ENCODE results near the gene MRPS18C. TPM values are rescaled to one million over a fixed set of nuclear protein-coding genes. Genes with fewer than 3 reads are reported as not detected.
"Not testable (repeated sequence)": the region's sequence is repeated elsewhere in the genome, so short reads cannot be mapped to it uniquely, and the experiment has no call there.

MRPS18C gene
- total RNA-seq, 1 experiment from 2014 or later, result 37.8 TPM

DNA sequence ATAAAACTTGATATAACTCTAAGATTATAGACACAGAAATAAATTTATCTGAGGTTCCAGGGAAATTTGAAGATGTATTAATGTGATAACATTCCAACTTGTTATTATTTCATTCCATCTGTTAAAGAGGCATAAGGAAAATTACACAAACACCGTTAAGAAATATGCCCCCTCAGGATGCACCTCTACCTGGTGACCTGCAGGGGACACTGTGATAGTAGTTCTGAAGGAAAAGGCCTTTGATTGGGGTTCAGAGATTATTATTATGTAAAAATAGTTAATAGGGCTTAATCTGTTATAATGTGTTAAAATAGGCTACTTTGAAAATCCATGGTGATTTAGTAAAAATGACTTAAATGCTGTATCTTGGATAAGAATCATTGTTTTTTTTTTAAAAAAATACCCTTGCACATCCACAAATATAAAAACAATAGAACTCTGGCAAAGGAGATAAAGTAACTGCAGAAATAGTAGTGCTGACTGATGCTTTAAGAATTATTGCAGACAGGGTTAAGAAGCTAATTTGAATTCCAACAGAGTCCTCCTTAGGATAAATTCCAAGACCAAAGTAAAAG lies 35.1 kb downstream of the MRPS18C start:
- no peak overlapping the region for H2AFZ ChIP-seq
- no peak for TF ChIP-seq EZH2 (IDR thresholded peaks at IDR 0.05; ENCODE audit: low read depth)
- TF ChIP-seq, protein P1, sequence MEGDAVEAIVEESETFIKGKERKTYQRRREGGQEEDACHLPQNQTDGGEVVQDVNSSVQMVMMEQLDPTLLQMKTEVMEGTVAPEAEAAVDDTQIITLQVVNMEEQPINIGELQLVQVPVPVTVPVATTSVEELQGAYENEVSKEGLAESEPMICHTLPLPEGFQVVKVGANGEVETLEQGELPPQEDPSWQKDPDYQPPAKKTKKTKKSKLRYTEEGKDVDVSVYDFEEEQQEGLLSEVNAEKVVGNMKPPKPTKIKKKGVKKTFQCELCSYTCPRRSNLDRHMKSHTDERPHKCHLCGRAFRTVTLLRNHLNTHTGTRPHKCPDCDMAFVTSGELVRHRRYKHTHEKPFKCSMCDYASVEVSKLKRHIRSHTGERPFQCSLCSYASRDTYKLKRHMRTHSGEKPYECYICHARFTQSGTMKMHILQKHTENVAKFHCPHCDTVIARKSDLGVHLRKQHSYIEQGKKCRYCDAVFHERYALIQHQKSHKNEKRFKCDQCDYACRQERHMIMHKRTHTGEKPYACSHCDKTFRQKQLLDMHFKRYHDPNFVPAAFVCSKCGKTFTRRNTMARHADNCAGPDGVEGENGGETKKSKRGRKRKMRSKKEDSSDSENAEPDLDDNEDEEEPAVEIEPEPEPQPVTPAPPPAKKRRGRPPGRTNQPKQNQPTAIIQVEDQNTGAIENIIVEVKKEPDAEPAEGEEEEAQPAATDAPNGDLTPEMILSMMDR (conservative IDR thresholded peaks at IDR 0.05), result peak; percentile 82
- H3K4me1 ChIP-seq (replicated peaks; ENCODE audit: insufficient read depth), result no peaks in the 10 kb centered on the region
- no peak overlapping the region for H3K4me2 ChIP-seq
- no peaks in the 10 kb centered on the region for H4K20me1 ChIP-seq (ENCODE audit: insufficient read depth)
- H3K79me2 ChIP-seq (ENCODE audit: low read depth), result no peaks in the 10 kb centered on the region
- H3K4me3 ChIP-seq, result no peak overlapping the region
- no peaks in the 10 kb centered on the region for H3K36me3 ChIP-seq (ENCODE audit: low read depth)
- H3F3A ChIP-seq (ENCODE audit: insufficient read depth, low read depth), result no peaks in the 10 kb centered on the region
- H3K27ac ChIP-seq, result no peak overlapping the region
- DNase-seq, result no peak
- no peaks in the 10 kb centered on the region for H3K9me3 ChIP-seq (ENCODE audit: insufficient read depth, low read depth)
- CTCF ChIA-PET, result no interaction called here
- no TSS peak for BruUV-seq (replicated peaks)
- H3K9me2 ChIP-seq (ENCODE audit: insufficient read depth), result no peaks in the 10 kb centered on the region
- intact Hi-C loops (cut with micrococcal nuclease; ENCODE audit: unreplicated experiment), result loop anchor here (1.0 to 10.0 kb wide), 2 partner anchors 149 to 1014 kb away; no protein-coding TSS in a partner anchor
- POLR2A ChIA-PET (ENCODE audit: unreplicated experiment), result interaction anchor here (0.6 kb wide), 1 partner anchor 29 kb away, joined by 9 read pairs; no protein-coding TSS in a partner anchor
- H3K27me3 ChIP-seq (ENCODE audit: insufficient read depth, low read depth), result no peaks in the 10 kb centered on the region

DNA sequence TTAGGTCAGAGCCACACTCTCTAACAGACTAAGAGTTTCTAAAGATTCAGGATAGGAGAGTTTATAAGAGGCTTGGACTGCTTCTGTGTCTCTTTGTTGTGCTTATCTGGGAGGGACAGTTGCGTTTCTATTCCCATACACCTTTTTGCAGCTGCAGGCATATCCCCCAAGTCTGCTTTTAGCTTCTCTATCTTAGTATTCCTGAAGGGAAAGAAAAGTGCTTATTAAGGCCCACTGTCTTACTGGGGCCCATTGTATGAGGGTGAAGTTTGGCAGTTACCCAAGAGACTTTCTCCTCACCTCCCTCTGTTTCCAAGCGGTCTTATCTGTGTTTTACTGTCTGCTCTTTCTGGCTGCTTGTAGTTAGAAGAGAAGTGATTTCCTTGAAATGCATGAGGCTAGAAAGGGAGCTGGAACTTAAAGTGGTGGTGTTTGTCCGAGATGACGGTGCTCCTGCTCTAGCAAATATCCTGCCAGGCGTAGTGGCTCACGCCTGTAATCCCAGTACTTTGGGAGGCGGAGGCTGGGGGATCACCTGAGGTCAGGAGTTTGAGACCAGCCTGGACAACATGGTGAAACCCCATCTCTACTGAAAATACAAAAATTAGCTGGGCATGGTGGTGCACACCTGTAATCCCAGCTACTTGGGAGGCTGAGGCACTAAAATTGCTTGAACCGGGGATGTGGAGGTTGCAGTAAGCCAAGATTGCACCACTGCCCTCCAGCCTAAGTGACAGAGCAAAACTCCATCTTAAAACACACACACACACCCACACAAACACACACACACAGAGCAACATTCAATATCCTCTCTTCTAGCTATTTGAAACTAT lies 40.4 kb downstream of the MRPS18C start:
- intact Hi-C loops (cut with micrococcal nuclease; ENCODE audit: unreplicated experiment), result loop anchor here (10.0 kb wide), 1 partner anchor 1008 kb away; no protein-coding TSS in a partner anchor
- H3K4me2 ChIP-seq; BruUV-seq (replicated peaks); H3K79me2 ChIP-seq (ENCODE audit: low read depth); H3F3A ChIP-seq (ENCODE audit: insufficient read depth, low read depth); H3K9me3 ChIP-seq (ENCODE audit: insufficient read depth, low read depth); H3K27ac ChIP-seq; H2AFZ ChIP-seq; H3K27me3 ChIP-seq (ENCODE audit: insufficient read depth, low read depth); H3K9me2 ChIP-seq (ENCODE audit: insufficient read depth); H3K4me1 ChIP-seq (replicated peaks; ENCODE audit: insufficient read depth); H3K4me3 ChIP-seq; CTCF ChIA-PET; H3K36me3 ChIP-seq (ENCODE audit: low read depth); POLR2A ChIA-PET (ENCODE audit: unreplicated experiment); DNase-seq; H4K20me1 ChIP-seq (ENCODE audit: insufficient read depth): not testable (repeated sequence)

DNA sequence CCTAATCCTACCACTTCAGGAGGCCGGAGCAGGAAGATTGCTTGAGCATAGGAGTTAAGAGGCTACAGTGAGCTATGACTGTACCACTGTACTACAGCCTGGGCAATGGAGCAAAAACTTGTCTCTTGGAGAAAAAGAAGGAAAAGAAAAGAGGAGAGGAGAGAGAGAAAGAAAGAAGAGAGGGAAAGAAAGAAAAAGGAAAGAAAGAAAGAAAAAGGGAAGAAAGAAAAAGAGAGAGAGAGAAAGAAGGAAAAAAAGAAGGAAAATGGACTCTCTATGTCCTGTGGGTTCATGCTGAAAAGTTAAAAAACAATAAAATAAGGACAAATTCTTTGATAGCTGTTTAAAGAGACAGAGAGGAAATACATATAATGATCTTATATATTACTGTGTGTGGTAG lies 42.3 kb downstream of the MRPS18C start:
- no peaks in the 10 kb centered on the region for H4K20me1 ChIP-seq (ENCODE audit: insufficient read depth)
- H3K9me2 ChIP-seq (ENCODE audit: insufficient read depth), result no peaks in the 10 kb centered on the region
- POLR2A ChIA-PET (ENCODE audit: unreplicated experiment), result interaction anchor here (0.5 kb wide), 1 partner anchor 113 kb away, joined by 5 read pairs; no protein-coding TSS in a partner anchor
- no peaks in the 10 kb centered on the region for H3K9me3 ChIP-seq (ENCODE audit: insufficient read depth, low read depth)
- H3F3A ChIP-seq (ENCODE audit: insufficient read depth, low read depth), result no peaks in the 10 kb centered on the region
- CTCF ChIA-PET, result no interaction called here
- no peak overlapping the region for H3K4me3 ChIP-seq
- H3K4me1 ChIP-seq (replicated peaks; ENCODE audit: insufficient read depth), result no peaks in the 10 kb centered on the region
- H2AFZ ChIP-seq, result no peak overlapping the region
- no TSS peak for BruUV-seq (replicated peaks)
- H3K27me3 ChIP-seq (ENCODE audit: insufficient read depth, low read depth), result no peaks in the 10 kb centered on the region
- no peak for DNase-seq
- no peak for TF ChIP-seq EZH2 (IDR thresholded peaks at IDR 0.05; ENCODE audit: low read depth)
- TF ChIP-seq, protein P1 (conservative IDR thresholded peaks at IDR 0.05), result no peak
- H3K36me3 ChIP-seq (ENCODE audit: low read depth), result no peaks in the 10 kb centered on the region
- intact Hi-C loops (cut with micrococcal nuclease; ENCODE audit: unreplicated experiment), result loop anchor here (10.0 kb wide), 1 partner anchor 1007 kb away; no protein-coding TSS in a partner anchor
- H3K79me2 ChIP-seq (ENCODE audit: low read depth), result no peaks in the 10 kb centered on the region
- no peak overlapping the region for H3K4me2 ChIP-seq
- no peak overlapping the region for H3K27ac ChIP-seq

DNA sequence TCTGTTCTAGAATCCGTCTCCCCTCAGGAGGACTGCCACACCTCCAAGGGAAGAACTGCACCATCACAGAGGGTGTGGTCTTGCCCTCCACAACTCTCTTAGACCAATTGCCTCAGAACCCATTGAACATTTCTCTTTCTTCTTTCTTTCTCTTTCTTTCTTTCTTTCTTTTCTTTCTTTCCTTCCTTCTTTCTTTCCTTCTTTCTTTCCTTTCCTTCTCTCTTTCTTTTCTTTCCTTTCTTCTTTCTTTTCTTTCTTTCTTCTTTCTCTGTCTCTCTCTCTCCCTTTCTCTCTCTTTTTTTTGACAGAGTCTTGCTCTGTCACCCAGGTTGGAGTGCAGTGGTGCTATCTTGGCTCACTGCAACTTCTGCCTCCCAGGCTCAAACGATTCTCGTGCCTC lies 45.8 kb downstream of the MRPS18C start:
- H3K36me3 ChIP-seq (ENCODE audit: low read depth); intact Hi-C loops (cut with micrococcal nuclease; ENCODE audit: unreplicated experiment); H3K27ac ChIP-seq; H3K9me2 ChIP-seq (ENCODE audit: insufficient read depth); H3K4me1 ChIP-seq (replicated peaks; ENCODE audit: insufficient read depth); H3F3A ChIP-seq (ENCODE audit: insufficient read depth, low read depth); H2AFZ ChIP-seq; H4K20me1 ChIP-seq (ENCODE audit: insufficient read depth); DNase-seq; H3K27me3 ChIP-seq (ENCODE audit: insufficient read depth, low read depth); H3K79me2 ChIP-seq (ENCODE audit: low read depth); H3K9me3 ChIP-seq (ENCODE audit: insufficient read depth, low read depth); POLR2A ChIA-PET (ENCODE audit: unreplicated experiment); BruUV-seq (replicated peaks); H3K4me3 ChIP-seq; CTCF ChIA-PET; H3K4me2 ChIP-seq: not testable (repeated sequence)

Data from PC-9 (cell line).